Nephron progenitor cell (in vitro differentiated cells): Measurements from ENCODE around the gene LNPEP.

Experiments
- DNase-seq: peaks from one replicate; pipeline ENCODE4 v3.0.0; 2021
- H3K27ac Mint-ChIP-seq: 2 replicates; pipeline ENCODE4 v1.8.0; 2021; ENCODE audit warnings: mild to moderate bottlenecking, moderate library complexity, mixed read lengths
- H3K27me3 Mint-ChIP-seq: 2 replicates; pipeline ENCODE4 v1.8.0; 2021; ENCODE audit warnings: mild to moderate bottlenecking, low read depth, mixed read lengths; ENCODE audit not compliant: poor library complexity
- H3K36me3 Mint-ChIP-seq: 2 replicates; pipeline ENCODE4 v1.8.0; 2021; ENCODE audit warnings: low read depth, mixed read lengths
- H3K4me1 Mint-ChIP-seq: 2 replicates; pipeline ENCODE4 v1.8.0; 2021; ENCODE audit warnings: mixed read lengths
- H3K4me3 Mint-ChIP-seq: 2 replicates; pipeline ENCODE4 v1.8.0; 2021; ENCODE audit warnings: mild to moderate bottlenecking, moderate library complexity, mixed read lengths
- H3K9me3 Mint-ChIP-seq: 2 replicates; pipeline ENCODE4 v1.8.0; 2021; ENCODE audit warnings: mild to moderate bottlenecking, moderate library complexity, mixed read lengths
- TF ChIP-seq, protein P1 (sequence below): fragments of 200-600 bp; sonication (generic); IDR thresholded peaks from 2 replicates; pipeline ENCODE4 v1.5.0; 2021; ENCODE audit warnings: antibody characterized with exemption

LNPEP gene

DNA sequence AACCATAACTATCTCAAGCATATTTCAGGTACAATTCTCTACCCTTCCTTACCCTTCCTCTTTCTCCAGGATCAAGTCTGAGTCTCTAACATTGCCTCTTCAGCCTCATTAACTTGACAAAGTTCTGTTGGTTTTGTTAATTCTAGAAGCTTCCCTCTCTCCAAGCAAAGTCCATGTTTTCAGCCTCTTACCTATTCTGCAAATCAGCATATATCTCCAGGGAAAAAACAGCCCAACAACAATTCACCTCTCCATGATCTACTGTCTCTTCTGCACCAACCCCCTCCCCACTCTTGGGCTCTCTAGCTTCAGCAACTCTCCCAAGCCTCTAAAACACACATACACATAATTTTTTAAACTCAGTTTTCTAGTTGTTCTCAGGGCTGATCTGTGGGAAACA, 134.4 kb downstream of the LNPEP start:
- H3K9me3 Mint-ChIP-seq = no peaks in the 10 kb centered on the region
- H3K27me3 Mint-ChIP-seq = no peaks in the 10 kb centered on the region
- peaks cover 37% of the 10 kb centered on the region for H3K4me1 Mint-ChIP-seq
- no peaks in the 10 kb centered on the region for H3K36me3 Mint-ChIP-seq
- DNase-seq = no peak
- TF ChIP-seq, protein P1, sequence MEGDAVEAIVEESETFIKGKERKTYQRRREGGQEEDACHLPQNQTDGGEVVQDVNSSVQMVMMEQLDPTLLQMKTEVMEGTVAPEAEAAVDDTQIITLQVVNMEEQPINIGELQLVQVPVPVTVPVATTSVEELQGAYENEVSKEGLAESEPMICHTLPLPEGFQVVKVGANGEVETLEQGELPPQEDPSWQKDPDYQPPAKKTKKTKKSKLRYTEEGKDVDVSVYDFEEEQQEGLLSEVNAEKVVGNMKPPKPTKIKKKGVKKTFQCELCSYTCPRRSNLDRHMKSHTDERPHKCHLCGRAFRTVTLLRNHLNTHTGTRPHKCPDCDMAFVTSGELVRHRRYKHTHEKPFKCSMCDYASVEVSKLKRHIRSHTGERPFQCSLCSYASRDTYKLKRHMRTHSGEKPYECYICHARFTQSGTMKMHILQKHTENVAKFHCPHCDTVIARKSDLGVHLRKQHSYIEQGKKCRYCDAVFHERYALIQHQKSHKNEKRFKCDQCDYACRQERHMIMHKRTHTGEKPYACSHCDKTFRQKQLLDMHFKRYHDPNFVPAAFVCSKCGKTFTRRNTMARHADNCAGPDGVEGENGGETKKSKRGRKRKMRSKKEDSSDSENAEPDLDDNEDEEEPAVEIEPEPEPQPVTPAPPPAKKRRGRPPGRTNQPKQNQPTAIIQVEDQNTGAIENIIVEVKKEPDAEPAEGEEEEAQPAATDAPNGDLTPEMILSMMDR = no peak
- no peak overlapping the region for H3K27ac Mint-ChIP-seq
- no peak overlapping the region for H3K4me3 Mint-ChIP-seq

DNA sequence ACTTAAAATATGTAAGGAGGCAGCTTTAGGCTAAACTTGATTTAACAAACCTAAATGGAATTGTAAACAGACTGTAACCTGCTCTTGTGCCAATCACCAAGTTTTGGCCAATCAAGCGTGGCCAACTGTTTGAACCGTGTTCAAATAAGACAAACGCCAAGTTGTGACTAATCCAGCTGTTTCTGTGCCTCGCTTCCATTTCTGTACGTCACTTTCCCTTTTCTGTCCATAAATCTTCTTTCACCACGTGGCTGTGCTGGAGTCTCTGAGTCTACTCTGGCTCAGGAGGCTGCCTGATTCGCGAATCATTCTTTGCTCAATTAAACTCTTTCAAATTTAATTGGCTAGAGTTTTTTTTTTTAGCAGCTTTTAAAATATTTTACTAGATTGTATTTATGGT, 135.2 kb downstream of the LNPEP start:
- DNase-seq = no peak
- H3K9me3 Mint-ChIP-seq = no peaks in the 10 kb centered on the region
- H3K27me3 Mint-ChIP-seq = no peaks in the 10 kb centered on the region
- H3K36me3 Mint-ChIP-seq = no peaks in the 10 kb centered on the region
- TF ChIP-seq, protein P1 = no peak
- no peak overlapping the region for H3K27ac Mint-ChIP-seq
- H3K4me3 Mint-ChIP-seq = no peak overlapping the region
- H3K4me1 Mint-ChIP-seq = peaks cover 28% of the 10 kb centered on the region

DNA sequence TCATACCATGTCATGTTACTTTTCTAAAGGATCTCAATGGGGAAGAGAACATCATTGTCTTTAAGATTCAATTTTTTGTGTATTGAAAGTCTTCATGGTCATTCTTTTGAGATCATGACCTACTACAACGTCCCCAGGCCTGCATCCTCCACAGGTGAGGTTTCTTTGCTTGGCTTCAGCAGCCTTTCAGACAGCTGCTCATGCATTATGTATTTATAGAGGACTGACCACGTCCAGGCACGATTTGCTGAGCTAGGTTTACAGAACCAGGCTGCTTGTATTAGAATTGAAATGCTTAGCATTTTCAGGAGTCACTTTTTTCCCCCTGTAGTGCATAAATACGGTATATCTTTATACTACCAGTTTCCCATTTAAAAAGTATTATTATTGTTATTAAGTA, 136.1 kb downstream of the LNPEP start:
- Mint-ChIP-seq H3K36me3 (no peaks in the 10 kb centered on the region), H3K4me1 (peaks cover 20% of the 10 kb centered on the region), H3K27ac (no peak overlapping the region), H3K27me3 (no peaks in the 10 kb centered on the region), H3K4me3 (no peak overlapping the region), H3K9me3 (no peaks in the 10 kb centered on the region)
- TF ChIP-seq, protein P1 = no peak
- DNase-seq = no peak

DNA sequence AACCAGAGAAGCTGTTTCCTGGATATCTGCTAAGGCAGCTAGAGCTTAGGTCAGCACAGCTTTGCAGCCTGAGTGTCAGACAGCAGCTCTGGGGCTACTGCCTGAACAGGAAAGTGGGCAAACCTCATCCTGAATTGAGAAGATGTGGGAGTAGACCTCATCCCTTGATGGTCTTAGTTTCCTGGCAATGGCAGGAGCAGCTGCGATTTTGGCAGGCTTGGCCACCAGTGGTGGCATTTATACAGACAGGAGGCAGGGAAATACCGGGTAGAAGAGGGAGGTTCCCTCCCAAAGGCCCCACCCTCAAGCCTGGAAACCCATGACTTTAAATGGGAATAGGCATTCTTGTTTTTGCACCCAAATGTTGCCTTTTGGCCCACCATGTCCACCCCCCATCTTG, 136.8 kb downstream of the LNPEP start:
- H3K9me3 Mint-ChIP-seq = no peaks in the 10 kb centered on the region
- H3K36me3 Mint-ChIP-seq = no peaks in the 10 kb centered on the region
- H3K4me1 Mint-ChIP-seq = peaks cover 13% of the 10 kb centered on the region
- no peak overlapping the region for H3K4me3 Mint-ChIP-seq
- TF ChIP-seq, protein P1 = no peak
- no peak for DNase-seq
- H3K27ac Mint-ChIP-seq = no peak overlapping the region
- H3K27me3 Mint-ChIP-seq = no peaks in the 10 kb centered on the region

DNA sequence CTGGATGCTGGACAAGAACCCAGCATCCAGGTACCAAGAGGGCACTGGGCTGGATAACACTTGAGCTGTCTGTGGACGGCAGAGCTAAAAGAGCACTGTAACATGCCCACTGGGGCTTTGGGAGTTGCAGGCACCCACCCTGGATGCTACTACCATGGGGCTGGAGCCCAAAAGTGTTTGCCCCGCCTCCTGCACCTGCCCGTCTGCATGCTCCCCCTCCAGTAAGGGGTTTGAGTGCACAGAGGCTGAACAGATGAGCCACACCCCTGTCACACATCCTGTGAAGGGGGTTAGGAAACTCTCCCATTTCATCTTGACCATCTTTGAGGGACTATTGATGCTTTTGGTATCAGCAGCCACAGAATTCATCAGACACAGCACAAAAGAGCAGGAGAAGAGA, 137.5 kb downstream of the LNPEP start:
- Mint-ChIP-seq H3K9me3 (no peaks in the 10 kb centered on the region), H3K4me1 (peaks cover 12% of the 10 kb centered on the region), H3K27ac (no peak overlapping the region), H3K4me3 (no peak overlapping the region), H3K36me3 (no peaks in the 10 kb centered on the region), H3K27me3 (no peaks in the 10 kb centered on the region)
- DNase-seq = no peak
- TF ChIP-seq, protein P1 = no peak

DNA sequence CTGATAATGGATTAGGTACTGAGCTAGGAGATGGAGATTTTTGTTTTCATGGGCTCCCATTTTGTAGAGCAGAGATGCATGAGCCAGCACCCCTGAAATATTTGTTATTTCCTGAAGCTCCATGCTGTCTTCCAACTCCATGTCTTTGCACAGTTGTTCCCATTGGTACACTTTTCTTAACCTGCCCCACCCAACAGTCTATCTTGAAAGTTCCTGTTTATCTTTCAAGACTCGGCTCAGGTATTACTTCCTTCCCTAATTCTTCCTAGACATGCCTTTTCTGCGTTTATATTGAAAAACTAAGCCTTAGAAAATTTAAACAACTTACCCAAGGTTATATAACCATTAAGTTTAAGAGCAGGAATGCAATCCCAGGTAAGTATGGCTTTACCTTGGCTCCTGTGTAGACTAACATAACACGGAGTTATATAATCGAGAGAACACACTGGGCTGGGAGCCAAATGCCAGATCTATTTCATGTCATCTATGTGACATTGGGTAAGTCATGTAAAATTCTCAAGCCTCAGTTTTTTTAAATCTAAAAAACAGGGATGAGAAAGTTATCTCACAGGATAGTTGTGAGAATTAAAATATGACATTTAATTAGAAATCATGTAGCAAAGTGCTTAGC, 139.1 kb downstream of the LNPEP start:
- DNase-seq = no peak
- Mint-ChIP-seq H3K27ac (no peak overlapping the region), H3K4me1 (peaks cover 21% of the 10 kb centered on the region), H3K4me3 (no peak overlapping the region), H3K36me3 (no peaks in the 10 kb centered on the region), H3K9me3 (no peaks in the 10 kb centered on the region), H3K27me3 (no peaks in the 10 kb centered on the region)
- TF ChIP-seq, protein P1 = no peak
